Measurements from ENCODE around the gene PIP4K2A.
A peak's percentile ranks its signal among the peaks of the same experiment; 100 is the strongest.
"Not testable (repeated sequence)": the region's sequence is repeated elsewhere in the genome, so short reads cannot be mapped to it uniquely, and the experiment has no call there.

The PIP4K2A gene

DNA sequence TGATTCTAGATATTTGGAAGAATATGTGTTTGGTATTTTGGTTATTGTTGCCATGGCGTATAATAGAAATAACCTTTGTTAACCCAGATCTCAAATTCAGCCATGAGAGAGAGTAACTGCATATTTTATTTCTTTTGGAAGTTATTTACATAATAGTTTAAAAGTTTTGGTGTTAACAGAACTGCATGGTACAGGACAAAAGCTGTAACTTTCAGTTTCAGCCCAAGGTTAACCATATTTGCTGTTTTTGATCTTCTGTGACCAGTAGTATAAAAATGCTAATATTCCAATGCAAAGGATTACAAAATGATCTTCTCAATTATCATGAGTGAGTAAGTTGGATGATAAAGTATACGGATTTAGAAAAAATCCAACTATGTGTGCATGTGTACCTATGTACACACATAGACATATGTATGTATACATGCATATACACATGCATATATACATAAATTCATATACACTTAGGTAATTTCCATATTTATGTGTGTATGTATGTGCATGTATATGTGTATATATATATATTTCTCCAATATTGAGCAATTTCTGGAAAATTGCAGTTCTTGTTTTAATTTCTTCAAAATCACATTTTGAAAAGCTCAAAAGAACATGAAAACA lies 38.0 kb upstream of the PIP4K2A start:
- TF ChIP-seq, protein P1, sequence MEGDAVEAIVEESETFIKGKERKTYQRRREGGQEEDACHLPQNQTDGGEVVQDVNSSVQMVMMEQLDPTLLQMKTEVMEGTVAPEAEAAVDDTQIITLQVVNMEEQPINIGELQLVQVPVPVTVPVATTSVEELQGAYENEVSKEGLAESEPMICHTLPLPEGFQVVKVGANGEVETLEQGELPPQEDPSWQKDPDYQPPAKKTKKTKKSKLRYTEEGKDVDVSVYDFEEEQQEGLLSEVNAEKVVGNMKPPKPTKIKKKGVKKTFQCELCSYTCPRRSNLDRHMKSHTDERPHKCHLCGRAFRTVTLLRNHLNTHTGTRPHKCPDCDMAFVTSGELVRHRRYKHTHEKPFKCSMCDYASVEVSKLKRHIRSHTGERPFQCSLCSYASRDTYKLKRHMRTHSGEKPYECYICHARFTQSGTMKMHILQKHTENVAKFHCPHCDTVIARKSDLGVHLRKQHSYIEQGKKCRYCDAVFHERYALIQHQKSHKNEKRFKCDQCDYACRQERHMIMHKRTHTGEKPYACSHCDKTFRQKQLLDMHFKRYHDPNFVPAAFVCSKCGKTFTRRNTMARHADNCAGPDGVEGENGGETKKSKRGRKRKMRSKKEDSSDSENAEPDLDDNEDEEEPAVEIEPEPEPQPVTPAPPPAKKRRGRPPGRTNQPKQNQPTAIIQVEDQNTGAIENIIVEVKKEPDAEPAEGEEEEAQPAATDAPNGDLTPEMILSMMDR (IDR thresholded peaks at IDR 0.05; ENCODE audit: low read depth, low read length, missing control alignments) = no peak
- no peak overlapping the region for H3K4me3 ChIP-seq (replicated peaks; ENCODE audit: low read depth, low read length)
- DNase-seq (ENCODE audit: extremely low read depth, low read depth) = no peak

DNA sequence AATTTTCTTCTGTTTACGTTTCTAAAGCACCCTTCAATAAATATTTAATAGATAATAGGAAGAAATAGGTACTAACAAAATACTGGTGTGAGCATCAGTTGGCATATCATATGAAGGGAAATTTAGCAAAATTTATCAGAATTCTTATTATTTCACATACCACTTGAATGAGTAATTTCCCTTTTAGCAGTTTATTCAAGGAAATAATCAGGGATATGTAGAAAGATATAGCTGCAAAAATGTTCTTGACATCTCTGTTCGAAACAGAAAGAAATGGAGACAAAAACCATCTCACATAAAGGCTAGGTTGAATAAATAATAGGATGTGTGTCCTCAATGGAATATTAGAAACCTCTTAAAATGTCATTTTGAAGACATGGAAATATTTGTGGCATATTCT lies 35.8 kb upstream of the PIP4K2A start:
- no peak overlapping the region for H3K4me3 ChIP-seq (replicated peaks; ENCODE audit: low read depth, low read length)
- no peak for DNase-seq (ENCODE audit: extremely low read depth, low read depth)
- TF ChIP-seq, protein P1 (IDR thresholded peaks at IDR 0.05; ENCODE audit: low read depth, low read length, missing control alignments) = no peak

- not testable (repeated sequence) for DNase-seq (ENCODE audit: extremely low read depth, low read depth)
These were observed 30.5 kb upstream of the PIP4K2A start for GRCh38 chr10:22744858-22745257.

DNA sequence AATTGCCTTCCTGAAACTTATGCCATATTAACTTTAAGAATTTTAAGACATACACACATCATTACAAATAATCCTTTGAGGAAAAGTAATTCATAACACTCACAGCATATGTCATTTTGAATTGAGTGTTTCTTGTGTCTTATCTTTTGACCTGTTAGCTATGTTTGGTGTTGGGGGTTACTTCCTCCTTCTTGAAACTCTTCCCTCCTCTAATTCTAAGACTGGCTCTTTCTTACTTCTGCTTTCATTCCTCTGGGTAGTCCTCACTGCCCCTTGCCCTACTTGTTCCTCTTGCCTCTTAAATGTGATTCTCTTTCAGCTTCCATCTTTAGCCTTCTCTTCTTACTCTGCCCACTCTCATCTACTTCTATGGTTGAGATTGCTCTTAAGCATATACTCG lies 28.3 kb upstream of the PIP4K2A start:
- H3K4me3 ChIP-seq (replicated peaks; ENCODE audit: low read depth, low read length) = no peak overlapping the region
- TF ChIP-seq, protein P1 (IDR thresholded peaks at IDR 0.05; ENCODE audit: low read depth, low read length, missing control alignments) = no peak
- no peak for DNase-seq (ENCODE audit: extremely low read depth, low read depth)

More at GRCh38 chr10:22744858-22745257, 30.5 kb upstream of the PIP4K2A start:
- not testable (repeated sequence) for H3K4me3 ChIP-seq (replicated peaks; ENCODE audit: low read depth, low read length)

DNA sequence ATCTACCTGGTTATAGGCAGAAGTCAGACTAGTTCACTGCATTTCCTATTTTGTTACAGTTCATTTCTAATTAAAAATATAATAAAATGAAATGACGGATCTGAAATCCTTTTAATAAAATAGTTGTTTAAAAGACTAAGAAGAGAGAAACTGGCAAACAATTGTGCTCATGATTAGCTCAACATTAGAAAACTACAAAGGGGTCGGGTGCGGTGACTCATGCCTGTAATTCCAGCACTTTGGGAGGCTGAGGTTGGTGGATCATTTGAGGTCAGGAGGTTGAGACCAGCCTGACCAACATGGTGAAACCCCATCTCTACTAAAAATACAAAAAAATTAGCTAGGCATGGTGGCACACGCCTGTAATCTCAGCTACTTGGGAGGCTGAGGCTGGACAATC lies 27.3 kb upstream of the PIP4K2A start:
- DNase-seq (ENCODE audit: extremely low read depth, low read depth); H3K4me3 ChIP-seq (replicated peaks; ENCODE audit: low read depth, low read length): not testable (repeated sequence)

DNA sequence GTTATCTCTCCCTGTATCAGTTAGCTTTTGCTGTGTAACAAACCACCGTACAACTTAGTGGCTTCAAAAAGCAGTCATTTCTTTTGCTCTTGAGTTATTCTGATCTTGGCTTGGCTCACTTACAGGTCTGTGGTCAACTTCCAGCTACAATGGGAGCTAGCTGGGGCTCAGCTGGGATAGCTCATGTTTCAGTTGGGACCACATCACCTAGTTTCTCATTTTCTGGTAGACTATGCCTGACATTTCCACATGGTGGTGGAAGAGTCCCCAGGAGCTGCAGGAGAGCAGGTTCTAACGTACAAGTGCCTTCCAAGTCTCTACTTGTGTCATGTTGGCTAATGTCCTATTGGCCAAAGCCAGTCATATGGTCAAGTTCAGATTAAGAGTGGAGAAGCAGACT lies 25.8 kb upstream of the PIP4K2A start:
- peak; percentile 29 for DNase-seq (ENCODE audit: extremely low read depth, low read depth)
- H3K4me3 ChIP-seq (replicated peaks; ENCODE audit: low read depth, low read length) = no peak overlapping the region
- TF ChIP-seq, protein P1 (IDR thresholded peaks at IDR 0.05; ENCODE audit: low read depth, low read length, missing control alignments) = no peak

- no peak for DNase-seq (ENCODE audit: extremely low read depth, low read depth)
- H3K4me3 ChIP-seq (replicated peaks; ENCODE audit: low read depth, low read length) = no peak overlapping the region
- TF ChIP-seq, protein P1 (IDR thresholded peaks at IDR 0.05; ENCODE audit: low read depth, low read length, missing control alignments) = no peak
These were observed 23.2 kb upstream of the PIP4K2A start for GRCh38 chr10:22737587-22737986.

- TF ChIP-seq, protein P1 (IDR thresholded peaks at IDR 0.05; ENCODE audit: low read depth, low read length, missing control alignments) = no peak
- no peak overlapping the region for H3K4me3 ChIP-seq (replicated peaks; ENCODE audit: low read depth, low read length)
- DNase-seq (ENCODE audit: extremely low read depth, low read depth) = no peak
These were observed 21.8 kb upstream of the PIP4K2A start for GRCh38 chr10:22736134-22736533.

Measured in HFF-Myc (cell line).